HG03354 (cell line): Measurements from ENCODE around the gene IRAK1.

ENCODE experiments used
- ATAC-seq: cut with Tn5 transposase; IDR thresholded peaks from one replicate; pipeline ENCODE4 v1.9.1; 2021; ENCODE audit warnings: mild to moderate bottlenecking; ENCODE audit not compliant: unreplicated experiment, poor library complexity, severe bottlenecking

IRAK1 gene

DNA sequence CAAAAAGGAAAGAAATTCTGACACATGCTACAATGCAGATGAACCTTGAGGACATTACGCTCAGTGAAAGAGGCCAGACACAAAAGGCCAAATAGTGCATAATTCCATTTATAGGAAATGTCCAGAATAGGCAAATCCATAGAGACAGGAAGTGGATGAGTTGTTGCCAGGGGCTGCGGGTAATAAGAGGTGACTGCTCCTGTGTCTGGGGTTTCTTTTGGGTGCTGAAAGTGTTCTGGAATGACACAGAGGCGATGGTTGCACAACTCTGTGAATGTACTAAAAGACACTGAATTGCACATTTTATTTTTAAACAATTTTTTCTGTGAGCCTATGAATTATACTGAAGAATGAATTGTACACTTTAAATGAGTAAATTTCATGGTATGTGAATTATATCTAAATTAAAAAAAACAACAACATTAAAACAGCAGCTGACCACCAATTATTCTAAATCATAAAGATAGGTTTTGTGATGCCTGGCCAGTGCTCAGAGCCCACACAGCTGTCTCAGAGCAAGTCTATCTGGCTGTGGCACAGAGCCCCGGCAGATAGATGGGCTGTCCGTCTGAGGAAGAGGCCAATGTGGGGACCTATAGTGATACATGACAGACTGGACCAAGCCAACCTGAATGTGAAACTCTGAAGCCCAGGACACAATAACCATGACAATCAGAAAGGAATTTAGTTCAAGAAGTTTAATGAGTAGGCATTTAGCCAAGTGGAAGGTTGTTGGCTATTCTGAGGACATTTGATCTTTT is 23.5 kb upstream of the IRAK1 start:
- no peak for ATAC-seq

- ATAC-seq, result no peak
Measured at GRCh38 chrX:154040863-154041262, 21.2 kb upstream of the IRAK1 start.

GRCh38 chrX:154040307-154040756 is 20.6 kb upstream of the IRAK1 start:
- no peak for ATAC-seq

DNA sequence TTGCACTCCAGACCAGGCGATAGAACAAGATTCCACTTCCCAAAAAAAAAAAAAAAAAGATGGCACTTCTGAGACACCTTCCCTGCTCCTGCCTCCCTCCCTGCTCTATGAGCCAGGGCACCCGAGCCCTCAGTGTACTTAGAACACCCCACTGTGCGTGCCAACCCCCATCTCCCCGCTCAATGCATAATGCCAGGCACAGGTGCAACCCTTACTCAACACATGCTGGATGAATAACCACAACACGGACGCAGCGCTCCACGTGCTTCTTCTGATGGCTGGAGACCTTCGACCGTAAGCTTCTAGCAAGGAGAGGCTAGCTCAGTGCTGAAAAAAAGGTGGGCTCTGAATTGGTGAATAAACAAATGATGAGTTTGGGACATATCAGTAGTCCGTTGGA is 19.9 kb upstream of the IRAK1 start:
- ATAC-seq, result no peak

DNA sequence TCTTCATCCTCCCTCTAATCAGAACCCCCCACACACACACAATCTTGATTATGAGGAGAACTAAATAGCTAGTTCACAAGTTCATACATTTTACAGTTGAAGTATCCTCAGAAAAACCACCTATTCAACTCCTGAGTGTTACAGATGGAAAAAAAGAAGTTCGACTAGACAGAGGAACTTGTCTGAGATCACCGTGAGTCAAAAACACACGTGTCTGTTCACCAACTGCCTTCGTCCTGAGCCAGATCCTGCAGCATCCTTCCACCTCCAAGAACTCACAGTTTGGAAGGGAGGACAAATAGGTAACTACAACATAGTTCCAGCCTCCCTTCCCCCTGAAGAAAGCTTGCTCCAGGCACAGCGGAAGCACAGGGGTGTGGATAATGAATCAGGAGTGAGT is 19.0 kb upstream of the IRAK1 start:
- ATAC-seq, result no peak

- ATAC-seq, result no peak
Measured at GRCh38 chrX:154037754-154038153, 18.1 kb upstream of the IRAK1 start.

GRCh38 chrX:154036513-154036912 is 16.8 kb upstream of the IRAK1 start:
- no peak for ATAC-seq

- no peak for ATAC-seq
Measured at GRCh38 chrX:154033848-154034247, 14.1 kb upstream of the IRAK1 start.

DNA sequence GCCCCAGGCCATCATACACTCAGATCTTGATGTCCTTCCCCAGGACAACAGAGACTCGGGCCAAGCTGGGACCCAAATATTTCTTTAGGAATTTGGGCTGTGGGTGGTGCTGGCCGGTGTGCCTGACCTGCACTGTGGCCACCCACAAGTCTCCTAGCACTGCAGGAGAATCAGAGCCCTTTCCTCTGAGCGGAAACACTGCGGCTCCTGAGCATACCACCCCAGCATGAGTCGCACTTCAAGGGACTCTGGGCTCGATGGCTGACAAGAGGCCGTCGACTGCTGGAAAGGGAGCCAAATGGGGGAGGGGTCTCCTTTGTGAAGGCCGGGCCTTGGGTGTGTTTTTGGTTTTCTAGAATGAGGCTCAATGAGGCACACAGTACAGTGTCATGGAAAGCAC is 13.0 kb upstream of the IRAK1 start:
- no peak for ATAC-seq

GRCh38 chrX:154032160-154032559 is 12.5 kb upstream of the IRAK1 start:
- ATAC-seq, result no peak

DNA sequence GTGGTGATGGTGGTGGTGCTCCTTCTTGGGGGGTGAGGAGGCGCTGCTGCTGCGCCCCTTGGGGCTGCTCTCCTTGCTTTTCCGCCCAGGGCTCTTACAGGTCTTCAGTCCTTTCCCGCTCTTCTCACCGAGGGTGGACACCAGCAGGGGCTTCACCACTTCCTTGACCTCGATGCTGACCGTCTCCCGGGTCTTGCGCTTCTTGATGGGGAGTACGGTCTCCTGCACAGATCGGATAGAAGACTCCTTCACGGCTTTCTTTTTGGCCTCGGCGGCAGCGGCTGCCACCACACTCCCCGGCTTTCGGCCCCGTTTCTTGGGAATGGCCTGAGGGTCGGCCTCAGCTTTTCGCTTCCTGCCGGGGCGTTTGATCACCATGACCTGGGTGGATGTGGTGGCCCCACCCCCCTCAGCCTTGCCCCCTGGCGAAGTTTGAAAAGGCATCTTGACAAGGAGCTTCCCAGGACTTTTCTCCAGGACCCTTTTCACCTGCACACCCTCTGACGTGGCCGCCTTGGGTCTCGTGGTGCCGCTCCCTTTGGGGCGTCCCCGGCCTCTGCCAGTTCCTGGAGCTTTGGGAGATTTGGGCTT is 11.1 kb upstream of the IRAK1 start:
- no peak for ATAC-seq

- no peak for ATAC-seq
Measured at GRCh38 chrX:154030266-154030665, 10.6 kb upstream of the IRAK1 start.

DNA sequence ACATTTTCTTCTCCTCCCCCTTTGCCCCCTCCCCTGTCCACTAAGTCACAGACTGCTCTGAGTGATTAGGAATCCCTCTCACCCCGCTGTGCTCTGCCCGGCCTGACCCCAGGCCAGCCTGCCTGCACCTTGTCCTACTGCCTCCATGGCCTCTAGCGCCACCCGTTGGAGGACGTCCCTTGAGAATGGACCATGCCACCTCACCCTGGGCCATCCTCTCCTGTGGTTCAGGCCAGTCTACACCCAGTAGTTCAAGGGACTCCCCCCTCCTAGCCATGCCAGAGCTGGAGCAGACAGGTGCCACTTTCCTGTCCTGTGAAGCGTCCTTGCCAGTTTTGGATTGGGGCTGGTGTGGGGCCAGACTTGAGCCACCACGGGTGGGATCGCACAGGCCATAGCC is 9.7 kb upstream of the IRAK1 start:
- no peak for ATAC-seq

- ATAC-seq, result no peak
Measured at GRCh38 chrX:154028502-154029184, 8.9 kb upstream of the IRAK1 start.

DNA sequence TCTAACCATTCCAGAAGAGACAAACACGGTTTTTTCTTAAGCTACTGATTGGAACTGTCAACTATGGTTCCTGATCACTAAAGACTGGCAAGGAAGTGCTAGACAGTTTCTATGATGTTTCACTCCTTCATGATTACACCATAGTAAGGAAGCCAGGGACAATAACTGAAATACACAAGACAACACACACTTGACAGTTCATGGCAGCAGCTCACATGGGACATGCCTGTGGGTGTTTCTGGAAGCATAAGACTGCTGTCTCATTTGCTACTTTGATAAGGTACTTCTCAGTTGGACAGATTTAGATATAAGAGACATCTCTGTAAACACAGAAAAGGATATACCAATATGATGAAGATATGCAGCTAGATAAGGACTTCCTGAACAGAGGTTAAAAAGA is 8.3 kb upstream of the IRAK1 start:
- ATAC-seq, result no peak

DNA sequence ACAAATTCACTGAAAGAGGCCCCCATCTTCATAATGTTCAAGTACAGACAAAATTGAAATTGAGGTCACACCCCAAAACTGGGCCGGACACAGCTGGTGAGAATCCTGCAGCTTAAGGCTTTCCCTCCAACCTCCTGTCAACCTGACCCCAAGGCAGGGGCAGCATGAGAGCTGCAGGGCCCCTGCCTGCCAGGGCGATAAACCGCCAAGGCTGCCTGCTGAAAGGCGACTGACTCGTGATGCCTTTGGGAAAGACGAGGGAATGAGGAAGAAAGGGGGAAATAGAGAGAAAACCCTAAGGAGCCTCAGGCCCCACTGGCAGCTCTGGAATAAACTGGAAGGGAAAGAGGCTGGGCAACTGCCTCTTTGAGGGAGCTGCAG is 7.3 kb upstream of the IRAK1 start:
- no peak for ATAC-seq

DNA sequence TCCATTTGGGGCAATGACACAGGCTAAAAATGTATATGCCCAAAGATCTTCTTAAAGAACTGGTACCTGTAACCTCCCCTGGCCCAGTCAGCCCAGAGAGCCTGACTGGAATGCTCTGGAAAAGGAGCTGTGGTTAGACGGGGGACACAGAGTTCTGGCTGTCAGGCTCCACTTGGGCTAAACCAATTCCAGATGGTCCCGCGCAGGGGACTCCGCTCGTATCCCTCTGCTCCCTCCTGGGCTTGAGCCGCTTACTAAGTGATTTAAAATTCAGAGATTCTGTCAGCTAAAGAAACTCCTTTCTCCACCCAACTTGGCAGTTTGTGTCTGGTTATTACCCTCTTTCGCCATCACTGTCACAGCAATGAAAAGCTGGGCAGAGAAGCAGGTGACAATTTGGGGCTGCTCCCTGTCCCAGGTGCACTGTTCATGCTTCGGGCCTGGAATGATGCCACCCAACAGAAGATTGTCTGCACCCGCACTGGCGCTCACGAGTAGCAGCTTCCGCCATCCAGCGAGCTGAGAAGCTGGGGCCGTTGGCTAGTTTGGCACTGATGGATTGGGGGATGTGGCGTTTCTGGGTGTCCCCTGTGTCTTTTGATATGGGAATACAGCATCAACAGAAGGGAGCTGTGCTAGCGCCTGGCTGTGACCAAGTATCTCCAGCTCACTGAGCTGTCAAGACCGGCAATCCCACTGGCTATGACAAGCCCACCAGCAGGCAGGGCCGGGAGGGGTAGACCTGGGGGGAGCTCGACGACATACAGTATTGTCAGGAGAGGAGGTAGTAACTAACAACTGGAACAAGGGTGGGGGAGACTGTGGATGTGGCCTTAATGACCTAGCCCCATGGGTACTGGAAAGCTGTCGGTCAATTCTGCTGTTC is 6.7 kb upstream of the IRAK1 start:
- ATAC-seq, result no peak

- no peak for ATAC-seq
Measured at GRCh38 chrX:154025230-154025629, 5.5 kb upstream of the IRAK1 start.

DNA sequence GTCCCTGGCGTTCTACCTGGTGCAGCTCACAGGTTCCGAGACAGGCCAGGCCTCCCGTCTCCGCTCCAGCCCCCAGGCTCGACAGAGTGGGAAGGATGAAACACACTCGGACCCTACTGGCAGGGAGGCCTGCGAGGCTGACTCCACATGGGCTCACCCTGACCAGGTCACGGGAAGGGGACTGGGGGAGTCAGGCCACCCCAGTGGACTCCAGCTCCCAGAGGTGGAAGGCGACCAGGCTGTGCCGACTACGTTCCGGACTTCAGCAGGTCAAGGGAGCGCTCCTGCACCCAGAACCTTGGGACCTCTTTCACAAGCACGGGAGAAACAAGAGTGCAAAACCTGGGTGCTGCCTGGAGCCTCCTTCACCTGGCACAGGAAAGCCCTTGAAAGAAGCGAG is 4.6 kb upstream of the IRAK1 start:
- no peak for ATAC-seq

GRCh38 chrX:154023276-154024000 is 3.7 kb upstream of the IRAK1 start:
- no peak for ATAC-seq
